Islet precursor cell (in vitro differentiated cells): ENCODE data around the gene SMIM44.
"Not testable (repeated sequence)": the region's sequence is repeated elsewhere in the genome, so short reads cannot be mapped to it uniquely, and the experiment has no call there.

Experiments used
- DNase-seq: peaks from one replicate; pipeline ENCODE4 v3.0.0-alpha.2; 2018

Gene SMIM44

GRCh38 chr19:3455960-3456601 lies 27.2 kb downstream of the SMIM44 start:
- no peak for DNase-seq

- DNase-seq, result no peak
Measured at GRCh38 chr19:3455393-3455955, 27.8 kb downstream of the SMIM44 start.

- DNase-seq, result peak; percentile 32
Measured at GRCh38 chr19:3454656-3455392, 28.4 kb downstream of the SMIM44 start.

GRCh38 chr19:3453840-3454239 lies 29.4 kb downstream of the SMIM44 start:
- DNase-seq, result peak; percentile 52

- peak; percentile 37 for DNase-seq
Measured at GRCh38 chr19:3452942-3453214, 30.4 kb downstream of the SMIM44 start.

- DNase-seq, result no peak
Measured at GRCh38 chr19:3452171-3452941, 30.9 kb downstream of the SMIM44 start.

- peak; percentile 65 for DNase-seq
Measured at GRCh38 chr19:3451451-3451866, 31.8 kb downstream of the SMIM44 start.

GRCh38 chr19:3450796-3451411 lies 32.3 kb downstream of the SMIM44 start:
- peak; percentile 95 for DNase-seq

- peak; percentile 51 for DNase-seq
Measured at GRCh38 chr19:3448616-3449334, 34.5 kb downstream of the SMIM44 start.

GRCh38 chr19:3446657-3447056 lies 36.6 kb downstream of the SMIM44 start:
- not testable (repeated sequence) for DNase-seq

GRCh38 chr19:3444695-3445234 lies 38.5 kb downstream of the SMIM44 start:
- no peak for DNase-seq

- peak; percentile 82 for DNase-seq
Measured at GRCh38 chr19:3443840-3444694, 39.2 kb downstream of the SMIM44 start.

- peak; percentile 37 for DNase-seq
Measured at GRCh38 chr19:3442487-3443071, 40.7 kb downstream of the SMIM44 start.

GRCh38 chr19:3441986-3442329 lies 41.3 kb downstream of the SMIM44 start:
- no peak for DNase-seq

GRCh38 chr19:3441089-3441985 lies 41.9 kb downstream of the SMIM44 start:
- DNase-seq, result peak; percentile 68

- peak; percentile 76 for DNase-seq
Measured at GRCh38 chr19:3440082-3440481, 43.2 kb downstream of the SMIM44 start.

- peak; percentile 98 for DNase-seq
Measured at GRCh38 chr19:3434630-3435553, 48.3 kb downstream of the SMIM44 start.

GRCh38 chr19:3433805-3434540 lies 49.3 kb downstream of the SMIM44 start:
- peak; percentile 40 for DNase-seq
